Measurements from ENCODE around the gene CNR2. TPM values are rescaled to one million over a fixed set of nuclear protein-coding genes. Genes with fewer than 3 reads are reported as not detected.

CNR2 gene
- total RNA-seq, 2 experiments from 2014 or later: 0.25 TPM

GRCh38 chr1:23957096-23957495, 43.9 kb upstream of the CNR2 start:
- no peak for DNase-seq
- TF ChIP-seq, protein P1, sequence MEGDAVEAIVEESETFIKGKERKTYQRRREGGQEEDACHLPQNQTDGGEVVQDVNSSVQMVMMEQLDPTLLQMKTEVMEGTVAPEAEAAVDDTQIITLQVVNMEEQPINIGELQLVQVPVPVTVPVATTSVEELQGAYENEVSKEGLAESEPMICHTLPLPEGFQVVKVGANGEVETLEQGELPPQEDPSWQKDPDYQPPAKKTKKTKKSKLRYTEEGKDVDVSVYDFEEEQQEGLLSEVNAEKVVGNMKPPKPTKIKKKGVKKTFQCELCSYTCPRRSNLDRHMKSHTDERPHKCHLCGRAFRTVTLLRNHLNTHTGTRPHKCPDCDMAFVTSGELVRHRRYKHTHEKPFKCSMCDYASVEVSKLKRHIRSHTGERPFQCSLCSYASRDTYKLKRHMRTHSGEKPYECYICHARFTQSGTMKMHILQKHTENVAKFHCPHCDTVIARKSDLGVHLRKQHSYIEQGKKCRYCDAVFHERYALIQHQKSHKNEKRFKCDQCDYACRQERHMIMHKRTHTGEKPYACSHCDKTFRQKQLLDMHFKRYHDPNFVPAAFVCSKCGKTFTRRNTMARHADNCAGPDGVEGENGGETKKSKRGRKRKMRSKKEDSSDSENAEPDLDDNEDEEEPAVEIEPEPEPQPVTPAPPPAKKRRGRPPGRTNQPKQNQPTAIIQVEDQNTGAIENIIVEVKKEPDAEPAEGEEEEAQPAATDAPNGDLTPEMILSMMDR (IDR thresholded peaks at IDR 0.05): no peak
- Mint-ChIP-seq H3K9me3 (no peaks in the 10 kb centered on the region), H3K4me3 (peak overlapping the region; percentile 38), H3K36me3 (ENCODE audit: low read depth) (peaks cover 23% of the 10 kb centered on the region), H3K27ac (peak overlapping the region; percentile 71), H3K4me1 (ENCODE audit: low read depth) (peaks cover 37% of the 10 kb centered on the region), H3K27me3 (no peaks in the 10 kb centered on the region)
- POLR2A ChIA-PET: interaction anchor here (0.8 to 1.2 kb wide), 4 partner anchors 9 to 71 kb away, joined by 3 to 4 read pairs (median 4); partner anchors contain the start of gene SRSF10
- no peak for ATAC-seq
- intact Hi-C loops (cut with micrococcal nuclease): no loop called here
- CTCF ChIA-PET: interaction anchor here (0.8 to 1.9 kb wide), 3 partner anchors 8 to 88 kb away, joined by 3 to 7 read pairs (median 3); no protein-coding TSS in a partner anchor

GRCh38 chr1:23953020-23953419, 39.9 kb upstream of the CNR2 start:
- POLR2A ChIA-PET: interaction anchor here (0.6 kb wide), 1 partner anchor 12 kb away, joined by 3 read pairs; no protein-coding TSS in a partner anchor
- CTCF ChIA-PET: interaction anchor here (1.2 to 1.4 kb wide), 2 partner anchors 46 to 181 kb away, joined by 3 read pairs; no protein-coding TSS in a partner anchor
- H3K4me1 Mint-ChIP-seq (ENCODE audit: low read depth): peaks cover 22% of the 10 kb centered on the region

DNA sequence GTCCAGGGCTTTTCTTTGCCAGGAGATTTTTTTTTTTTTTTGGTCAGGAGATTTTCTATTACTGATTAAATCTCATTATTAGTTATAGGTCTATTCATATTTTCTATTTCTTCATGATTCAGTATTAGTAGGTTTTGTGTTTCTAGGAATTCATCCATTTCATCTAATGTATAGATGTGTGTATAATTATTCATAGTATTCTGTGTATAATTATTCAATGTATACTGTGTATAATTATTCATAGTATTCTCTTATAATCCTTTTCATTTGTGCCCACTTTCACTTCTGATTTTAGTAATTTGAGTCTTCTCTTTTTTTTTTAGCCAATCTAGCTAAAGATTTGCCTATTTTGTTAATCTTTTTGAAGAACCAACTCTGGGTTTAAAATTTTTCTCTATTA, 34.2 kb upstream of the CNR2 start:
- Mint-ChIP-seq H3K27ac (no peak overlapping the region), H3K36me3 (ENCODE audit: low read depth) (no peaks in the 10 kb centered on the region), H3K27me3 (peaks cover 3% of the 10 kb centered on the region), H3K9me3 (peaks cover 8% of the 10 kb centered on the region), H3K4me3 (no peak overlapping the region), H3K4me1 (ENCODE audit: low read depth) (no peaks in the 10 kb centered on the region)
- POLR2A ChIA-PET: interaction anchor here (0.5 to 1.0 kb wide), 3 partner anchors 12 to 123 kb away, joined by 3 read pairs; partner anchors contain the start of gene PNRC2
- intact Hi-C loops (cut with micrococcal nuclease): no loop called here
- CTCF ChIA-PET: interaction anchor here (0.9 to 1.6 kb wide), 5 partner anchors 16 to 138 kb away, joined by 3 to 4 read pairs (median 3); no protein-coding TSS in a partner anchor
- TF ChIP-seq, protein P1 (IDR thresholded peaks at IDR 0.05): no peak
- no peak for DNase-seq
- ATAC-seq: no peak

More at GRCh38 chr1:23953020-23953419, 39.9 kb upstream of the CNR2 start:
- ATAC-seq (no peak), DNase-seq (no peak)
- intact Hi-C loops (cut with micrococcal nuclease): no loop called here
- no peak overlapping the region for H3K4me3 Mint-ChIP-seq
- no peaks in the 10 kb centered on the region for H3K27me3 Mint-ChIP-seq
- H3K36me3 Mint-ChIP-seq (ENCODE audit: low read depth): no peaks in the 10 kb centered on the region
- no peaks in the 10 kb centered on the region for H3K9me3 Mint-ChIP-seq
- H3K27ac Mint-ChIP-seq: no peak overlapping the region
- TF ChIP-seq, protein P1 (IDR thresholded peaks at IDR 0.05): no peak

DNA sequence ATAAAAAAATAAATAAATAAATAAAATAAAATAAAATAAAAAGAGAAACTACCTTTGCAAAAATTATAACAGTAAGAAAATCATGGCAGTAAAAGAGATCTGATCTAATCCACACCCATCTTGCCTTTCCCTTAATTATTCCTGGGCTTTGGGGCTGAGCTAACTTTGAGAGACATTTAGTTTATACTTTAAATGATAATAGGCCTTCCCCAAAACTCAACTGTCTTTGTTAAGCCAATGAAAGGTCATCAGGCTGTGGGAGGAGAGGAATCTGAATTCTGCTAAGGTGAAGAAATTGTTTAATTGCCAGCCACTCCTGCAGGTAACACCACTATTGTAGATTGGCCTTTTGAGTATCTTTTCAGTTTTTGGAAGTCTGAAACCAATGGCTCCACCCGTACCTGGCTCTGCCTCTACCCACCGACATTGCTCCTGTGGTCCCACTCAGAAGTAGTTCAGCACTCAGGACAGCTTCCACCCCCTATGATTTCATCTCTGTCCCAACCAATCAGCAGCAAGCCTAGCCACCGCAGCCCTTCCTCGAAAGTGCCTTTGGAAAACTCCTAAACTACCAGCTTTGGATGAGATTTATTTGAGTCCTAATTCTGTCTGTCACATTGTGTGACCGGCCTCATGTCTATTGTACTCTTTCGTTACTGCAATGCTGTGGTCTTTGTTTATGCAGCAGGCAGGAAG, 23.5 kb upstream of the CNR2 start:
- intact Hi-C loops (cut with micrococcal nuclease): no loop called here
- Mint-ChIP-seq H3K4me1 (ENCODE audit: low read depth) (no peaks in the 10 kb centered on the region), H3K36me3 (ENCODE audit: low read depth) (no peaks in the 10 kb centered on the region), H3K4me3 (no peak overlapping the region), H3K27me3 (no peaks in the 10 kb centered on the region), H3K27ac (no peak overlapping the region), H3K9me3 (no peaks in the 10 kb centered on the region)
- no peak for ATAC-seq
- TF ChIP-seq, protein P1 (IDR thresholded peaks at IDR 0.05): no peak
- DNase-seq: no peak
- CTCF ChIA-PET: no interaction called here
- POLR2A ChIA-PET: no interaction called here

DNA sequence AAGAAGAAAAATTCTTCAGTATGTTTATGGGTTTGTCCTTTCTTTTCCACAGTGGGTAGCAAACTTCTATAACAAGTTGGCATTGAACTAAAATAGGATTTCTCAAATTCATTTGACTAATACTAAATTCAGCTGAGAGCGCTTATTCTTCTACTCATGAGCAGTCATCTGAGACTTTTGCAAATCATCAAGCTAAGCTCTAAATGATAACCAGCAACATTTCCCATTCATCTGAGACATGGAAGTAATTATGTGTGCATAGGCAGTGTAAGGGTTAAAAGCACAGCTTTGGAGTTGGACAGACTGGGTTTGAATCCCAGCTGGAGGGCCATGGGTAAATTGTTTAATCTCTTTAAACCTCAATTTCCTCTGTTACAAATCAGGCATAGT, 18.3 kb upstream of the CNR2 start:
- H3K4me1 Mint-ChIP-seq (ENCODE audit: low read depth): no peaks in the 10 kb centered on the region
- no peak overlapping the region for H3K4me3 Mint-ChIP-seq
- CTCF ChIA-PET: interaction anchor here (0.6 to 2.3 kb wide), 6 partner anchors 15 to 160 kb away, joined by 3 to 10 read pairs (median 6); no protein-coding TSS in a partner anchor
- no peaks in the 10 kb centered on the region for H3K27me3 Mint-ChIP-seq
- TF ChIP-seq, protein P1 (IDR thresholded peaks at IDR 0.05): no peak
- no peaks in the 10 kb centered on the region for H3K9me3 Mint-ChIP-seq
- POLR2A ChIA-PET: interaction anchor here (1.4 kb wide), 1 partner anchor 29 kb away, joined by 3 read pairs; no protein-coding TSS in a partner anchor
- intact Hi-C loops (cut with micrococcal nuclease): no loop called here
- no peaks in the 10 kb centered on the region for H3K36me3 Mint-ChIP-seq (ENCODE audit: low read depth)
- ATAC-seq: no peak
- DNase-seq: no peak
- no peak overlapping the region for H3K27ac Mint-ChIP-seq

Data from activated CD8-positive, alpha-beta T cell treated with anti-CD3 and anti-CD28 coated beads for 36 hours (primary cell).